Liver (tissue), 9 donors: ENCODE measurements around the gene CDRT4. TPM values are rescaled to one million over a fixed set of nuclear protein-coding genes. Genes with fewer than 3 reads are reported as not detected.

Experiments used
- DNase-seq: peaks from one replicate; pipeline ENCODE4 v3.0.0-alpha.2; 2017; ENCODE audit warnings: low spot score
- H3K27ac ChIP-seq, 2 donors: one replicate each; pipeline ENCODE4 v1.7.0; 2013; ENCODE audit warnings: inconsistent platforms in 2 of 2, low read length in 2 of 2, control low read depth in 1 of 2, low read depth in 1 of 2, mild to moderate bottlenecking in 1 of 2
- H3K27me3 ChIP-seq, 4 donors: one replicate each; pipeline versions ENCODE4 v1.6.1 to v1.7.0; 2013; ENCODE audit warnings: low read length in 3 of 4, inconsistent platforms in 1 of 4, mild to moderate bottlenecking in 1 of 4, moderate library complexity in 1 of 4; ENCODE audit not compliant: control insufficient read depth in 4 of 4, insufficient read depth in 4 of 4
- H3K36me3 ChIP-seq, 4 donors: one replicate each; pipeline versions ENCODE4 v1.6.1 to v1.7.0; 2013; ENCODE audit warnings: low read length in 3 of 4, mild to moderate bottlenecking in 3 of 4, low read depth in 1 of 4, moderate library complexity in 1 of 4; ENCODE audit not compliant: control insufficient read depth in 4 of 4, insufficient read depth in 3 of 4
- H3K4me1 ChIP-seq, 4 donors: one replicate each; pipeline versions ENCODE4 v1.6.1 to v1.7.0; 2013; ENCODE audit warnings: low read length in 3 of 4, mild to moderate bottlenecking in 3 of 4, moderate library complexity in 1 of 4; ENCODE audit not compliant: control insufficient read depth in 4 of 4, insufficient read depth in 4 of 4
- H3K4me3 ChIP-seq, 3 donors: one replicate each; pipeline versions ENCODE4 v1.6.1 to v1.7.0; 2013; ENCODE audit warnings: low read length in 3 of 3, control low read depth in 1 of 3, low read depth in 1 of 3, mild to moderate bottlenecking in 1 of 3
- H3K9ac ChIP-seq, 2 donors: one replicate each; pipeline ENCODE4 v1.7.0; 2013; ENCODE audit warnings: low read length in 2 of 2, mild to moderate bottlenecking in 2 of 2, moderate library complexity in 2 of 2, control low read depth in 1 of 2, low read depth in 1 of 2
- H3K9me3 ChIP-seq, 4 donors: one replicate each; pipeline versions ENCODE4 v1.6.1 to v1.7.0; 2013; ENCODE audit warnings: low read length in 3 of 4; ENCODE audit not compliant: control insufficient read depth in 4 of 4
- ATF3 ChIP-seq: IDR thresholded peaks from 2 replicates; pipeline ENCODE4 v1.6.1; 2016; ENCODE audit warnings: antibody characterized with exemption
- CTCF ChIP-seq: fragments of 150-350 bp; IDR thresholded peaks from 2 replicates; pipeline ENCODE4 v1.5.1; 2017; ENCODE audit warnings: improper control_type of control experiment, low read depth, low read length; ENCODE audit not compliant: missing input control
- EGR1 ChIP-seq, 2 donors: IDR thresholded peaks; 2 replicates each; pipeline ENCODE4 v1.6.1; 2016 to 2018; ENCODE audit warnings: antibody characterized with exemption in 2 of 2, low read depth in 2 of 2
- FOXA1 ChIP-seq: IDR thresholded peaks from 2 replicates; pipeline ENCODE4 v1.6.1; 2016; ENCODE audit warnings: antibody characterized with exemption
- FOXA2 ChIP-seq: IDR thresholded peaks from 2 replicates; pipeline ENCODE4 v1.6.1; 2016; ENCODE audit warnings: antibody characterized with exemption
- GABPA ChIP-seq, 2 donors: IDR thresholded peaks in 1 of 2; conservative IDR thresholded peaks in 1 of 2; 2 replicates each; pipeline ENCODE4 v1.6.1; 2016; ENCODE audit warnings: antibody characterized with exemption in 2 of 2, mild to moderate bottlenecking in 1 of 2, moderate library complexity in 1 of 2
- HNF4A ChIP-seq, 2 donors: conservative IDR thresholded peaks; 2 replicates each; pipeline ENCODE4 v1.6.1; 2016; ENCODE audit warnings: antibody characterized with exemption in 2 of 2, mild to moderate bottlenecking in 2 of 2
- HNF4G ChIP-seq: IDR thresholded peaks from 2 replicates; pipeline ENCODE4 v1.6.1; 2016; ENCODE audit warnings: antibody characterized with exemption
- JUND ChIP-seq, 2 donors: IDR thresholded peaks; 2 replicates each; pipeline ENCODE4 v1.6.1; 2016; ENCODE audit warnings: antibody characterized with exemption in 2 of 2
- MAX ChIP-seq: IDR thresholded peaks from 2 replicates; pipeline ENCODE4 v1.6.1; 2016; ENCODE audit warnings: antibody characterized with exemption
- NR2F2 ChIP-seq: IDR thresholded peaks from 2 replicates; pipeline ENCODE4 v1.6.1; 2016; ENCODE audit warnings: antibody characterized with exemption
- RAD21 ChIP-seq, 2 donors: IDR thresholded peaks; 2 replicates each; pipeline ENCODE4 v1.6.1; 2016; ENCODE audit warnings: antibody characterized with exemption in 2 of 2, mild to moderate bottlenecking in 2 of 2
- REST ChIP-seq: IDR thresholded peaks from 2 replicates; pipeline ENCODE4 v1.6.1; 2016; ENCODE audit warnings: antibody characterized with exemption, mild to moderate bottlenecking
- RXRA ChIP-seq, 2 donors: IDR thresholded peaks; 2 replicates each; pipeline ENCODE4 v1.6.1; 2017 to 2018; ENCODE audit warnings: antibody characterized with exemption in 2 of 2, mild to moderate bottlenecking in 1 of 2
- TAF1 ChIP-seq: conservative IDR thresholded peaks from 2 replicates; pipeline ENCODE4 v1.6.1; 2016; ENCODE audit warnings: antibody characterized with exemption, mild to moderate bottlenecking
- YY1 ChIP-seq: IDR thresholded peaks from 2 replicates; pipeline ENCODE4 v1.6.1; 2016; ENCODE audit warnings: antibody characterized with exemption, mild to moderate bottlenecking
- ZBTB33 ChIP-seq: IDR thresholded peaks from 2 replicates; pipeline ENCODE4 v1.6.1; 2016; ENCODE audit warnings: antibody characterized with exemption
- WGBS: extraction: QIAGEN DNeasy Blood & Tissue Kit; methylation state at CpG from one replicate; pipeline ENCODE4 v1.1.7; 2013; 5-methylcytosine and 5-hydroxymethylcytosine counted together
- polyA plus RNA-seq, 2 donors: library from polyadenylated mRNA; stranded (reverse) in 1 of 2; unstranded in 1 of 2; fragments of 200-250 nt in 1 of 2; fragments of >200 nt in 1 of 2; fragmentation: Nextera tagmentation in 1 of 2; extraction: Ambion mirVana in 1 of 2; gene quantifications; one replicate each; pipeline versions ENCODE4 v1.2.1 to v1.2.3, GENCODE V29; 2013 to 2015
- total RNA-seq, 2 donors: library from RNA; depleted of rRNA; stranded (reverse); fragments of >200 nt; gene quantifications; one replicate each; pipeline ENCODE4 v1.2.3, GENCODE V29; 2014
- donor health status: healthy.
- donor health status: healthy.
- donor health status: healthy.
- donor health status: healthy.
- donor health status: healthy.

CDRT4 gene
- total and polyA plus RNA-seq, 4 donors = 0.43 to 3.3 (median 1.8) TPM; not detected in 1

- Histone ChIP-seq H3K4me1 (no peaks in the 10 kb centered on the region), H3K4me3 (no peak overlapping the region), H3K9me3 (no peaks in the 10 kb centered on the region), H3K36me3 (peaks cover 0 to 3% (median 0%) of the 10 kb centered on the region in 4 donors), H3K9ac (no peak overlapping the region), H3K27me3 (no peaks in the 10 kb centered on the region), H3K27ac (no peak overlapping the region)
- TF ChIP-seq GABPA (IDR thresholded peaks at IDR 0.05 in 1 of 2, conservative IDR thresholded peaks at IDR 0.05 in 1 of 2) (no peak), JUND (IDR thresholded peaks at IDR 0.05) (no peak)
- DNase-seq = no peak
These were observed 12.3 kb upstream of the CDRT4 start for GRCh38 chr17:15479703-15480102.

- Histone ChIP-seq H3K4me3 (no peak overlapping the region), H3K9me3 (no peaks in the 10 kb centered on the region), H3K36me3 (peaks cover 0 to 3% (median 0%) of the 10 kb centered on the region in 4 donors), H3K27ac (no peak overlapping the region), H3K27me3 (no peaks in the 10 kb centered on the region), H3K4me1 (no peaks in the 10 kb centered on the region), H3K9ac (no peak overlapping the region)
- no peak for TF ChIP-seq FOXA1
- no peak for TF ChIP-seq ATF3
- TF ChIP-seq HNF4A (conservative IDR thresholded peaks at IDR 0.05) = no peak
- TF ChIP-seq FOXA2 = no peak
- no peak for TF ChIP-seq HNF4G
- no peak for TF ChIP-seq REST
- TF ChIP-seq GABPA (IDR thresholded peaks at IDR 0.05 in 1 of 2, conservative IDR thresholded peaks at IDR 0.05 in 1 of 2) = no peak
- no peak for TF ChIP-seq ZBTB33
- no peak for TF ChIP-seq CTCF
- no peak for TF ChIP-seq RXRA (IDR thresholded peaks at IDR 0.05)
- TF ChIP-seq MAX = no peak
- TF ChIP-seq YY1 = no peak
- TF ChIP-seq TAF1 = no peak
- no peak for TF ChIP-seq JUND (IDR thresholded peaks at IDR 0.05)
- no peak for TF ChIP-seq EGR1 (IDR thresholded peaks at IDR 0.05; ENCODE audit: low read depth in 2 of 2)
- no peak for TF ChIP-seq NR2F2
- TF ChIP-seq RAD21 (IDR thresholded peaks at IDR 0.05) = no peak
- 91% methylated on average over 5 of the region's 5 CpGs for WGBS
- DNase-seq = no peak
These were observed 11.4 kb upstream of the CDRT4 start for GRCh38 chr17:15478845-15479244.
